NCI-H1694 treated with DMSO at 0.1 percent for 48 hours (cell line): Measurements from ENCODE around the gene TGM5.
"Not testable (repeated sequence)": the region's sequence is repeated elsewhere in the genome, so short reads cannot be mapped to it uniquely, and the experiment has no call there.

Experiments
- DNase-seq: peaks from one replicate; lab custom pipeline; 2025; lab: John Stamatoyannopoulos, UW

The TGM5 gene

GRCh38 chr15:43275740-43276562 is 9.2 kb upstream of the TGM5 start:
- DNase-seq, result no peak

- no peak for DNase-seq
Observed at GRCh38 chr15:43274136-43274535, 7.4 kb upstream of the TGM5 start.

- no peak for DNase-seq
Observed at GRCh38 chr15:43273243-43273642, 6.5 kb upstream of the TGM5 start.

- not testable (repeated sequence) for DNase-seq
Observed at GRCh38 chr15:43271908-43272307, 5.2 kb upstream of the TGM5 start.

- DNase-seq, result no peak
Observed at GRCh38 chr15:43270676-43271306, 4.1 kb upstream of the TGM5 start.

- DNase-seq, result no peak
Observed at GRCh38 chr15:43270113-43270665, 3.5 kb upstream of the TGM5 start.

- no peak for DNase-seq
Observed at GRCh38 chr15:43268111-43269105, 1.7 kb upstream of the TGM5 start.

GRCh38 chr15:43267439-43267838 is 711 bp upstream of the TGM5 start:
- DNase-seq, result no peak

GRCh38 chr15:43266386-43266785 is 342 bp downstream of the TGM5 start:
- no peak for DNase-seq

GRCh38 chr15:43260011-43260615 is 6.6 kb downstream of the TGM5 start:
- no peak for DNase-seq

GRCh38 chr15:43258781-43259180 is 7.9 kb downstream of the TGM5 start:
- no peak for DNase-seq

GRCh38 chr15:43256341-43256740 is 10.4 kb downstream of the TGM5 start:
- DNase-seq, result no peak

GRCh38 chr15:43255376-43255775 is 11.4 kb downstream of the TGM5 start:
- no peak for DNase-seq

GRCh38 chr15:43253431-43254403 is 13.0 kb downstream of the TGM5 start:
- DNase-seq, result no peak

GRCh38 chr15:43251871-43252250 is 14.9 kb downstream of the TGM5 start:
- no peak for DNase-seq

GRCh38 chr15:43251185-43251870 is 15.4 kb downstream of the TGM5 start:
- no peak for DNase-seq

- no peak for DNase-seq
Observed at GRCh38 chr15:43250785-43251184, 15.9 kb downstream of the TGM5 start.

- peak; percentile 3 for DNase-seq
Observed at GRCh38 chr15:43249699-43250203, 17.0 kb downstream of the TGM5 start.

GRCh38 chr15:43249236-43249635 is 17.5 kb downstream of the TGM5 start:
- DNase-seq, result no peak
